NCI-H2081 (cell line): ENCODE data around the gene UBE2J2.

Experiments
- DNase-seq, 2 experiments: peaks; one replicate each; lab custom pipeline; 2025; lab: John Stamatoyannopoulos, UW

UBE2J2 gene

DNA sequence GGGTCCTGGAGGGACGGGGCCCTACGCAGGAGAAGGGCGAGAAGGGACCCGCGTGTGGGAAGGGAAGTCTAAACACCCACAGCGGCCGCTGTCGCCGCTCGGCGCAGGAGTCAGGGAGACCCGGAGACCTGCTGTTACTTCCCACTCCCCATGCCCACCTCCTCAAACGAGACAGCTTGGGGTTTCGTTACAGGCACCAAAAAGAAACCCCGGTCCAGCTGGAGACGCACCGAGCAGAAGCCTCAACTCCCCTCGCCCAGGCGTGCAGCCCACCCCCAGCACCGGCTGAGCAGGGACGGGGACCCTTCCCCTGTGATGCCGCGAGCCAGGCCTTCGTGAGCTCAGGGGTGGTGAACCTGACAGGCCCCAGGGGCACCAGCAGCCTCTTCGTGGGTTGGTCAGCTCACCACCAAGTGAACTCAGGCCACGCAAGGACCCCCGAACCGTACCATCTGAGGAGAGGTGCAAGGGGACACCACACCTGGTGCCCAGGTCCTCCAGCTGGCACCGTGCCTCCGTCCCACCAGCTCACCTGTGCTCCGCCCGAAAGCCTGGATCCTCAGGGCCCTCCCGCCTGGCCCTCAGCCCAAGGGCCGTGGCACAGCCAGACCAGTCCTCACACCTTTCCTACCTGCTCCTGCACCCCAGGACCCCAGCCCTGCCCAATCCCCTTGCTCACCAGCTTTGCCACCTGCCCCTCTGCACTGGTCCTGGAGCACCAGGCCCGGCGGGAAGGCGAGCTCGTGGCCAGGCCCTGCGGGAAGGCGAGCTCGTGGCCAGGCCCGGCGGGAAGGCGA is 46.9 kb downstream of the UBE2J2 start:
- DNase-seq: no peak

DNA sequence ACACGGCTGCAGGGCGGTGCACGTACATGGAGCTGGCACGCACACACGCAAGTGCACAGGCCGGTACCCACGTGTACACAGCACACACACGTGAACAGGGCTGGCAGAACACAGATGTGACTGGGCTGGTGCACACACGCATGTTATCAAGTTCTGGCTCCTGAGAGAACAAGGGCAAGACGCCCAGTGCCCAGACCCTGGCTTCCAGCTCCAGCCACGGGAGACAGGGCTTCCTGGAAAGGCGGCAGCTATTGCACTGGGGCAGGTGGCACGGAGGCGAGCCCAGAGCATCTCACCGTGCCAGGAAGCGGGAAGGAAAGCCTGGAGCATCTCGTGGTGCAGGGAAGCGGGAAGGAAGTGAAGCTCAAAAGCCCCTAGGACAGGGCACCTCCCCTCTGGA is 47.7 kb downstream of the UBE2J2 start:
- DNase-seq: no peak

DNA sequence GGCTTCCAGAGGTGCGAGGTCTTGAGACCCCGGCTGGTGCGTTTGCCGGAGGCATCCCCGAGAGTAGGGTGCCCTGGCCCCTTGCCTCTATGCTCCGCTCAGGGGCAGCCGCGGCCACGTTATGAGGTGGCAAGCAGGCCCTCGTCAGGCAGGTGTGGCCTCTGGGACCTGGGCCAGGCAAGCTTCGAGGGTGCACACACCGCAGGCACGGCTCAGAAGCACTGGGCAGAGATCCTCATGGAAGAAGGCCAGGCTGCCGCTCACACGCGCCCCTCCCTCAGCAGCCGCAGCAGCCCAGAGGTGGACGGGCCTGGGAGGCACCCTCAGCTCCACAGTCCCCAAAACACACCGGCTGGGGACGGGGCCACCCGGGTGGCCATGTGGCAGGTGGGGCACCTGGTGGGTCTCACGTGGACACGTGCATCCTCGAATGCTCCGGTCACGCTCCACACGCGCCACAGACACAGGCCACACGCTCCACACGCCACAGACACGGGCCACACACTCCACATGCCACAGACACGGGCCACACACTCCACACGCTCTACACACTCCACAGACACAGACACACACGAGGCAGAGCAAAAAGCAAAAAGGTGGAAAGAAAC is 48.3 kb downstream of the UBE2J2 start:
- no peak for DNase-seq

DNA sequence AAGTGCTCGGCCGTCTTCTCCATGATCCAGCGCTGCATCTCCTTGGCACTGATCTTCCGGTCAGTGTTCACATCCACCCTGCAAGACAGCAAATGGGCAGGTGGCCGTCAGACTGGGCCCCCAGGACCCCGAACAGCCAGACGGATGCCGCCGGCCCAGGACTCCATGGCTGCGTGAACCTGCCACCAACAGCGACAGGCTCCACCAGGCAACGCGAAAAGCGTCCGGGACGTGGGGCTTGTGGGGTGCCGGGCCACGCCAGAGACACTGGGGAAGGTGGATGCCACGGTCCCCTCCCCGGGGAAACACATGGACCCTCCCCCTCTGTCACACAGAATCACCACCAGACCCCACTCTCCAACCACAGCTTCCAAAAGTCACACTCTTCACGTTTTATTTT is 49.8 kb downstream of the UBE2J2 start:
- no peak for DNase-seq

DNA sequence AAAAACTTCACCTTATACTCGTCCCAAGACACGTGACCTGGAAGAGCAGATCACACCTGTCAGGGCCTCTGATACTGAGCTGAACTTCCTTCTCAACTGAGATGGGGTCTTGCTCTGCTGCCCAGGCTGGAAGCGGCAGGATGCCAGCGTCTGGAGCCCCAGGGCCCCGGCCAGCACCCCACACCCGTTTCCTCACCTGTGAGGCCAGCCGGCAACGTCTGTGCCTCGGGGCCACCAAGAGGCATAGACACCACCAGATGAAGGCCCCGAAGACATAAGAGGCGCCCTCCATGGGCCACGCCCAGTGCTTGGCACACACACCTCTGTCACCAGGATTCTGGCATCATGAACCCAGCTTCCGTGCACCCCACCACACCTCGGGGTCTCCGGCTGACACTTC is 50.3 kb downstream of the UBE2J2 start:
- DNase-seq: no peak

DNA sequence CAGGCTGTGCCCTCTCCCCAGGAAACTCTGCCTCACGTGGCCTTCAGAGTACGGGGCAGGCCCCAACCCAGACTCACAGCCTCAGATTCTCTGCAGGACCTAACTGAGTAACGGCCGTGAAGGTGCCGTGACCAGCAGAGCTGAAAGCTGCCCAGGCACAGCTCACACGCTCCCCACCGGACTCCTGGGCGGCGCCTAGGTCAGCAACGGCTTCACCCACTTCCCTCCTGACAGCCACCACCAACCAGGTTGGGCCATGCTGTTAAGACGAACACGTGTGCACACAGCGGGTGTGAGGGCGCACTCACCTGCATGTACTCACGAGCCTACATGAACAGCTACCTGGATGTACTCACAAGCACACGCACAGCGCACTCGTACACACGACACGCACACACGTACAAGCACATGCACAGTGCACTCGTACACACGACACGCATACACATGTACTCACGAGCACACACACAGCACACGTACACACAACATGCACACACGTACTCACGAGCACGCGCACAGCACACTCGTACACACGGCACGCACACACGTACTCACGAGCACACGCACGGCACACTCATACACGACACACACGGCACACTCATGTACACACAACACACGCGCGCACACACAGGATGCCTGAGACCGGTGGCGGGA is 51.0 kb downstream of the UBE2J2 start:
- no peak for DNase-seq

DNA sequence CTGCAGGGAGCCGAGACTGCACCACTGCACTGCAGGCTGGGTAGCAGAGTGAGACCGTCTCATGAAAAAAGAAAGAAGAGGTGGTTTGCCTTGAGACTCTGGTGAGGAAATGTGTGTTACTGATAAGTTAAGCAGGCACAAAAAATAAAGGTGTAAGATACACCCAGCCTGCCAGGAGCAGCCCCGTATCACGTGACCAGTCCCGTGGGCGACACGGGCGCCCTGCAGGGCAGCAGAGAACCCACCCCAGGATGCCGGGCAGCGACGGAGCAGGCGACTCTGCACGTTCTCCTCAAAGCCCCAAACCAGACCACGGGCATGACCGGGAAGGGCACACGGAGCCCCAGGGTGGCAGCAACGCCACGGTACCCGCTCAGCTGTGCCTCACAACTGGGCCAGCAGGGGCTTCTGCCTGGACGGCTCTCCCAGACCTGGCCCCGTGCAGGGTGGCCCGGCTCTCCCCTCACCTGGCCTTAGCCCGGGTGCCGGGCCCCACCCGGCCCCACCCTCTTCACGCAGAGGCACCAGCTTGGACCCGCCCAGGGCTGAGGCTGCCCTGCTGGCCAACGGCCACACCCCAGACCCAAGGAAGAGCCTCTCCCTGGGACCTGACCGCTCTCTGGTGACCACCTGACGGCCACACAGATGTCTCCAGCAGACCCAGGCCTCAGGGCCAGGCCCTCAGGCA is 51.6 kb downstream of the UBE2J2 start:
- DNase-seq: no peak

DNA sequence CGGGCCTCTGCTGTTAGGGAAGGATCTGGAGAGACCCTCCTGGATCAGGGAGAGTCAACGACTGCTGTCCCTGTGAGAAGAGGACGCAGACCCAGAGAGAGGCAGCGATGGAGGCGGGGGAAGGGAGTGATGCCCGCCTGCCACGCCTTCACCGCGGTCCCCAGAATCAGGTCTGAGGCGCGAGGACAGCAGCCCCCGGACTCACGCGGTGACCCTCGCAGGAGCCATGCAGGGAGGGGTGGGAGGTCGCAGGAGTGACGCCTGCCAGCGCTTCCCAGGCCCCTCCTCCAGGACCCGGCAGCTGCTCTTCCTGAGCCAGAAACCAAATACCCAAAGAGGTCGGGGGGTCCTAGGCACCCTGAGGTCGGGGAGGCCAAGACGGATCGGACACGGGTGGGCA is 53.5 kb downstream of the UBE2J2 start:
- DNase-seq: no peak

GRCh38 chr1:1219341-1219740 is 54.3 kb downstream of the UBE2J2 start:
- no peak for DNase-seq

- DNase-seq: no peak
These were observed 55.0 kb downstream of the UBE2J2 start for GRCh38 chr1:1218524-1219200.

DNA sequence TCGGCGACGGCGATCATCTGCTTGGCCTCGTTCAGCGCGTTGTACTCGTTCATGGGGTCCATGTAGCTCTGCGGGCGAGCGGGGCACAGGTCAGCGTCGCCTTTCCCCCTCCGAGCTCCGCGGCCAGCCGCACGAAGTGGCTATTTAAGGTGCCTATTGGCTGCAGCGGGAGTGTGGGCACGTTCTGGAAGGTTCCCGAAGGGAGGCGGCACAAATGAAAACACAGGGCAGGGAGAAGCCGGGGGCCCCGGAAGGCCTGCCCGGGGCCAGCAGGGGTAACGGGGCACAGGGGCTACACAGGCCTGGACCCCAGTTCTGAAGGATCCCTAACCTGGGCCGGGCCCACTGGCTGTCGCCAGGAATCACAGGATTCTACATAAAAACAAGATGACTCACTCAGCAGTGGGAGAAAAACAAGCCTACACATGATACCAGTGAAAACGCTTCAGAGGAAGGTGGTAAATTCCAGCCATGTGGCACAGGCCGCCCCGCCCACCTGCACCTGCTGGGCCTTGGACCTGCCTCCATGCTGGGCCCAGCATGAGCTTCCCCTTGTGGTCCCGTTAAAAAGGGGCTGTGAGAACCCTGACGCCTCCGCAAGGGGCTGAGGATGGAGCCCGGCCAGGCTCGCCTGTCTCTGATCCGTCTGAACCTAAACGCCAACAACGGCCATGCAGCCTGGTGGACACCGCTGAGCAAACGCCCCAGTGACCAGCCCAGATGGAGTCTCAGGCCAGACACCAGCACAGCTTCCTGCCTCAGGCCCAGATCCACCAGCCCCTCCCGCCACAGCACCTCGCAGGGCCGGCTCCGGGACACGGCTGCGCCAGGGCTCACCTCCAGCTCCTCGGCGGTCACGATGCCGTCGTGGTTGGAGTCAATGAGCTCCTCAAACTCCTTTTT is 55.8 kb downstream of the UBE2J2 start:
- no peak for DNase-seq

DNA sequence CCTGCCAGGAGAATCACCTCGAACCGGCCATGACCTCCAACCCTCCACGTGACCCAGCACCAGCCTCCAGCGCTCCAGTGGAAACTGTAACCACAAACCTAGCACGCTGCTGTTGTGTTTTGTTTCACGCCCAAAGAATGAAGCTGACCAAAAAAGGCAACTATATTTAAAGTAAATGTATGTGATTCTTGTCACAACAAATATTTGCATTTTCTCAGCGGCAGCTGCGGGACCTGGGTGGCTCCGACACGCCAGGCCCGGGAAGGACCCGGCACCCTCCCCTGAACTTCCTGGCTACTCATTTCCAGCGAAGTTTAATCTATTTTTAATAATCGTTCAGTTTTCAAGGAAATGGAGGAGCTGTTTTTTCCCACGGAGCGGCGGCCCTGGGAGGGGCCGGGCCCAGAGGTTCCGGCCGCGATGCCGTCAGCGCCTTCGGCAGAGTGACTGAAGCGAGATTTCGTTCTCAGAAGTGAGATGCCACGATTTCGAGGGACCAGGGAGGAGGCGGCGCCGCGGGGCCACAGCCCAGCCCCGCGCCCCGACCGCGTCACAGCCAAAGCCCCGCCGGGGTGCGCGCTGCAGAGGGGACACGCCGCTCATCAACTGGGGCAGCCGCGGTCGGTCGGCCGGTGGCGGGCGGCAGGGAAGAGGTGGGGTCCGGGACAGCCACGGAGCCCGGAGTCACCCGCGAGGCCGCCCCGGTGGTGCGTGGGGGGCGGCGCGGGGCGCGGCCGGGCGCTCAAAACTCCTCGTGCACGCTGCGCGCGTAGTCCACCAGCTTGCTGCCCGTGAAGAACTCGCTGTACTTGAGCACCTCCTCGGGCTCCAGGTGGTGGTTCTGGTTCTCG is 56.7 kb downstream of the UBE2J2 start:
- no peak for DNase-seq

- no peak for DNase-seq
These were observed 57.6 kb downstream of the UBE2J2 start for GRCh38 chr1:1215881-1216605.

DNA sequence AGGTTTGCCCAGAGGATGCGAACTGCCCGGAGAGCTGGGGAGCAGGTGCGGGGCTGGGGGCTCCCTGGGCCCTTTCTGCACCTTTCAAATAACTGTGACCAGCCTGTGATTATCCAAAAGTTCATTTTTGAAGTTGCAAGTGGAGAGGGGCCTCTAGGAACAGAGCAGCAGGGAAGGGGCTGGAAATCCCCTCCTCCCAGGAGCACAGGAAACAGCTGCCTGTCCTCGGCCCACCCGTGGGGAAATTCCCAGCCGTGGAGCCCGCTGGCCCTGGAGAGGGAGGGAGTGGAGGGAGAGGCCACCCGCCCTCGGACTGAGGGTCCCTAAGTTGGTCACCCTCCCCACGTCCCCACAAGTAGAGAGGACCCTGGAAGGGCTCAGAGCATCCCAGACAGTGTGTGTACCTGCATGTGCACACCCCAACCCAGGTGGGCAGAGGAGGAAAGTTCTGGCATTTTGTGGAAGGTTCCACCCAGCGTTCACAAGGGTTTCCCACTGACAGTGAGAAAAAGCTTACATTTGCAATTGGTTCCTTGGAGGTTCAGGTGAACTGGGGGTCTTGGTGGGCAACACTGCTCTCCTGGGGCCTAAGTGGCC is 58.5 kb downstream of the UBE2J2 start:
- DNase-seq: no peak

DNA sequence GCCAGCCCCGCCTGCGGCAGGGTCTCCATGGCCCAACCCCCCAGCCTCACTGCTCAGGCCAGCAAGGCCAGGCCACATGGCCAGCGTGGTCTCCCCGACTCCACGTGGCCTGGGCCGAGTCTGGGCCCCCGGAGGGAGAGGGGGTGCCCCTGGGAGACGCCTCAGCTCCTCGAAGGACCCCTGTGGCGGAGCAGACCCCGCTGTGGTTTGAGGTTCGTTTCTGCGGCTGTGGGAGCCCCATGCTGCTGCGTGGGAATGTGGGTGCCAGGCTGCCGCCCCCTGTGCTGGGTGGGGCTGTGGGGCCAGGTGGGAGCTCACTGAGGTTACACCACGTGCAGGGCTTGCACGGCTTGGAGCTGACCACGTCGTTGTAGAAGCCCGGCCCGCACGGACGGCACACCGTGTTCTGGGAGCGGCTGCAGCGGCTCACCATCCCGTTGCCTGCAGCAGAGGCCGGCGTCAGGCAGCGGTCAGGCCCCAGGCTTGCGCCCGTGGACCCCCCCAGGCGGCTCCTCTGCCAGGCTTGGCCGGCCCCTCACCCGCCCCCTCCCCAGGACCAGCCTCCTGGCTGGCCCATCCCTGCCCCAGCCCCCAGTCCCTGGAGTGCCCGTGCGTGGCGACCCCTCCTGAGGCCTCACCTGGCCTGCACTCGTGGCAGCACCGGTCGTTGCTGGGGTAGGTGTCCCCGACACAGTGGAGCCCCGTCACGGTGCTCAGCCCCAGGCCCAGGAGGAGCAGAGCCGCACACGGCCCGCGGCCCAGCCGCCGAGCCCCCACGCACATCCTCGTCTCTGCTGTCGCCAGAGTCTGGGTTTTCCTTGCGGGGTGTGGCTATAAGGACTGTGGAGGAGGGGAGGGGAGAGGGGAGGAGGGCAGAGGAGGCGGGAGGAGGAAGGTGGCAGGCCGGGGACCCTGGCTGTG is 60.0 kb downstream of the UBE2J2 start, which contains the start of gene TNFRSF4:
TNFRSF4 (minus strand) TSS at position 809 of the 921 bp plus-strand sequence; CDS start at position 783, 26 bp downstream.
- no peak for DNase-seq

GRCh38 chr1:1212780-1213344 is 60.8 kb downstream of the UBE2J2 start:
- DNase-seq: no peak
